ENCODE data around the gene GRM5. TPM values are rescaled to one million over a fixed set of nuclear protein-coding genes. Genes with fewer than 3 reads are reported as not detected.
"Not testable (repeated sequence)": the region's sequence is repeated elsewhere in the genome, so short reads cannot be mapped to it uniquely, and the experiment has no call there.

GRM5 gene
- total and polyA plus RNA-seq, 2 donors from 2014 or later, result 0.06 to 0.63 TPM

- DNase-seq; H3K9ac ChIP-seq (ENCODE audit: low read length in 3 of 3); H3K4me3 ChIP-seq (ENCODE audit: low read length in 3 of 3); H3K27me3 ChIP-seq (ENCODE audit: control insufficient read depth, insufficient read depth, low read length); H3K36me3 ChIP-seq (ENCODE audit: control insufficient read depth in 2 of 3, insufficient read depth in 3 of 3, low read length in 3 of 3); intact Hi-C loops (cut with DNase I); H3K9me3 ChIP-seq (ENCODE audit: control insufficient read depth in 2 of 3, insufficient read depth in 1 of 3, low read length in 3 of 3); H3K27ac ChIP-seq (ENCODE audit: low read depth in 2 of 2, low read length in 2 of 2); FAIRE-seq; H3K4me1 ChIP-seq (ENCODE audit: control insufficient read depth in 2 of 3, insufficient read depth in 2 of 3, low read depth in 1 of 3, low read length in 3 of 3): not testable (repeated sequence)
Observed at GRCh38 chr11:88917065-88917464, 148.7 kb downstream of the GRM5 start.

GRCh38 chr11:88909500-88909899, 156.3 kb downstream of the GRM5 start:
- intact Hi-C loops (cut with DNase I), result no loop called here
- Histone ChIP-seq H3K9me3 (ENCODE audit: control insufficient read depth in 2 of 3, insufficient read depth in 1 of 3, low read length in 3 of 3) (no peaks in the 10 kb centered on the region), H3K27ac (ENCODE audit: low read depth in 2 of 2, low read length in 2 of 2) (no peak overlapping the region), H3K4me1 (ENCODE audit: control insufficient read depth in 2 of 3, insufficient read depth in 2 of 3, low read depth in 1 of 3, low read length in 3 of 3) (no peaks in the 10 kb centered on the region), H3K9ac (ENCODE audit: low read length in 3 of 3) (no peak overlapping the region), H3K4me3 (ENCODE audit: low read length in 3 of 3) (no peak overlapping the region), H3K36me3 (ENCODE audit: control insufficient read depth in 2 of 3, insufficient read depth in 3 of 3, low read length in 3 of 3) (no peaks in the 10 kb centered on the region), H3K27me3 (ENCODE audit: control insufficient read depth, insufficient read depth, low read length) (no peaks in the 10 kb centered on the region)
- no peak for TF ChIP-seq CTCF (IDR thresholded peaks at IDR 0.05; ENCODE audit: borderline replicate concordance, extremely low read depth, insufficient read depth)
- no peak for DNase-seq
- FAIRE-seq, result no peak

- H3K4me3 ChIP-seq (ENCODE audit: low read length in 3 of 3); FAIRE-seq; H3K4me1 ChIP-seq (ENCODE audit: control insufficient read depth in 2 of 3, insufficient read depth in 2 of 3, low read depth in 1 of 3, low read length in 3 of 3); H3K9me3 ChIP-seq (ENCODE audit: control insufficient read depth in 2 of 3, insufficient read depth in 1 of 3, low read length in 3 of 3); intact Hi-C loops (cut with DNase I); H3K27me3 ChIP-seq (ENCODE audit: control insufficient read depth, insufficient read depth, low read length); H3K27ac ChIP-seq (ENCODE audit: low read depth in 2 of 2, low read length in 2 of 2); DNase-seq; H3K9ac ChIP-seq (ENCODE audit: low read length in 3 of 3); H3K36me3 ChIP-seq (ENCODE audit: control insufficient read depth in 2 of 3, insufficient read depth in 3 of 3, low read length in 3 of 3): not testable (repeated sequence)
Observed at GRCh38 chr11:88901436-88901835, 164.3 kb downstream of the GRM5 start.

GRCh38 chr11:88888855-88889254, 176.9 kb downstream of the GRM5 start:
- H3K36me3 ChIP-seq (ENCODE audit: control insufficient read depth in 2 of 3, insufficient read depth in 3 of 3, low read length in 3 of 3); H3K4me1 ChIP-seq (ENCODE audit: control insufficient read depth in 2 of 3, insufficient read depth in 2 of 3, low read depth in 1 of 3, low read length in 3 of 3); H3K27ac ChIP-seq (ENCODE audit: low read depth in 2 of 2, low read length in 2 of 2); H3K9ac ChIP-seq (ENCODE audit: low read length in 3 of 3); H3K27me3 ChIP-seq (ENCODE audit: control insufficient read depth, insufficient read depth, low read length); intact Hi-C loops (cut with DNase I); H3K4me3 ChIP-seq (ENCODE audit: low read length in 3 of 3); FAIRE-seq; DNase-seq: not testable (repeated sequence)
- peaks cover 0 to 10% (median 6%) of the 10 kb centered on the region in 3 donors for H3K9me3 ChIP-seq (ENCODE audit: control insufficient read depth in 2 of 3, insufficient read depth in 1 of 3, low read length in 3 of 3)

GRCh38 chr11:88886796-88887195, 179.0 kb downstream of the GRM5 start:
- no peak for DNase-seq
- Histone ChIP-seq H3K27me3 (ENCODE audit: control insufficient read depth, insufficient read depth, low read length) (no peaks in the 10 kb centered on the region), H3K36me3 (ENCODE audit: control insufficient read depth in 2 of 3, insufficient read depth in 3 of 3, low read length in 3 of 3) (no peaks in the 10 kb centered on the region), H3K4me1 (ENCODE audit: control insufficient read depth in 2 of 3, insufficient read depth in 2 of 3, low read depth in 1 of 3, low read length in 3 of 3) (no peaks in the 10 kb centered on the region), H3K4me3 (ENCODE audit: low read length in 3 of 3) (no peak overlapping the region), H3K9me3 (ENCODE audit: control insufficient read depth in 2 of 3, insufficient read depth in 1 of 3, low read length in 3 of 3) (peaks cover 0 to 10% (median 6%) of the 10 kb centered on the region in 3 donors), H3K9ac (ENCODE audit: low read length in 3 of 3) (no peak overlapping the region), H3K27ac (ENCODE audit: low read depth in 2 of 2, low read length in 2 of 2) (no peak overlapping the region)
- TF ChIP-seq CTCF (IDR thresholded peaks at IDR 0.05; ENCODE audit: borderline replicate concordance, extremely low read depth, insufficient read depth), result no peak
- intact Hi-C loops (cut with DNase I), result no loop called here
- no peak for FAIRE-seq

GRCh38 chr11:88882800-88883199, 183.0 kb downstream of the GRM5 start:
- H3K9me3 ChIP-seq (ENCODE audit: control insufficient read depth in 2 of 3, insufficient read depth in 1 of 3, low read length in 3 of 3), result peaks cover 0 to 10% (median 6%) of the 10 kb centered on the region in 3 donors
- H3K36me3 ChIP-seq (ENCODE audit: control insufficient read depth in 2 of 3, insufficient read depth in 3 of 3, low read length in 3 of 3); H3K27me3 ChIP-seq (ENCODE audit: control insufficient read depth, insufficient read depth, low read length); intact Hi-C loops (cut with DNase I); H3K4me3 ChIP-seq (ENCODE audit: low read length in 3 of 3); H3K27ac ChIP-seq (ENCODE audit: low read depth in 2 of 2, low read length in 2 of 2); H3K4me1 ChIP-seq (ENCODE audit: control insufficient read depth in 2 of 3, insufficient read depth in 2 of 3, low read depth in 1 of 3, low read length in 3 of 3); FAIRE-seq; DNase-seq; H3K9ac ChIP-seq (ENCODE audit: low read length in 3 of 3): not testable (repeated sequence)

All from kidney (tissue), 14 donors.